GM19467 (cell line): ENCODE results near the gene CNNM4.

Source experiments
- ATAC-seq: cut with Tn5 transposase; IDR thresholded peaks from one replicate; pipeline ENCODE4 v1.9.1; 2021; ENCODE audit warnings: mild to moderate bottlenecking, moderate library complexity; ENCODE audit not compliant: unreplicated experiment

Gene CNNM4

DNA sequence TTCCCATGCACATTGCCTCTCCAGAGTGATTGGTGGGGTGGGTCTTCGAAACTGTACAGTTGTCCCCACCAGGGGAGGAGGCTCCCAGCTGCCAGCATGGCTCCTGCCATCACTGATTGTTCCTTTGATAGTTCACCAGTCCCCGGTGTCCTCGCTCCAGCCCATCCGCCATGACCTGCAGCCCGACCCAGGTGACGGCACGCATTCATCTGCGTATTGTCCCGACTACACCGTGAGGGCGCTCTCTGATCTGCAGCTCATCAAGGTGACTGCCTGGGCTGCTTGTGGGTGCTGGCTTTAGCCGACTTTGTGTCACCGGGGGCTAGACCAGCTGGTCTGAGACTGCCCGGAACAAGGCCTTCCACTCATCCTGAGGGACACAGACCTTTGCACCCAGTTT is 67.7 kb downstream of the CNNM4 start:
- no peak for ATAC-seq

DNA sequence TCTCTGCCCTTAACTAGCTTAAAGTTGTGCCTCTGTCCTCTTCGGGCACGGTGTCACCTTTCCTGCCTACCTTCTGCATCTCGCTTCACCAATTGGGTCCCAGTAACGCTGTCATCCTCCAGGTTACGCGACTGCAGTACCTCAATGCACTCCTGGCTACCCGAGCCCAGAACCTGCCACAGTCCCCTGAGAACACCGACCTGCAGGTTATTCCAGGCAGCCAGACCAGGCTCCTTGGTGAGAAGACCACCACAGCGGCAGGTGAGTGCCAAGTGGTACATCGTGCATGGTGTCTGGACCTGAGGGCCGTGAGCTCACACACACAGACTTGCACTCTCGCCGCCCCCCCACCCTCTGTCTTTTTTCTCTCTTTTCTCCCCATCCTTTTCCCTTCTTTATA is 68.2 kb downstream of the CNNM4 start:
- ATAC-seq, result no peak

DNA sequence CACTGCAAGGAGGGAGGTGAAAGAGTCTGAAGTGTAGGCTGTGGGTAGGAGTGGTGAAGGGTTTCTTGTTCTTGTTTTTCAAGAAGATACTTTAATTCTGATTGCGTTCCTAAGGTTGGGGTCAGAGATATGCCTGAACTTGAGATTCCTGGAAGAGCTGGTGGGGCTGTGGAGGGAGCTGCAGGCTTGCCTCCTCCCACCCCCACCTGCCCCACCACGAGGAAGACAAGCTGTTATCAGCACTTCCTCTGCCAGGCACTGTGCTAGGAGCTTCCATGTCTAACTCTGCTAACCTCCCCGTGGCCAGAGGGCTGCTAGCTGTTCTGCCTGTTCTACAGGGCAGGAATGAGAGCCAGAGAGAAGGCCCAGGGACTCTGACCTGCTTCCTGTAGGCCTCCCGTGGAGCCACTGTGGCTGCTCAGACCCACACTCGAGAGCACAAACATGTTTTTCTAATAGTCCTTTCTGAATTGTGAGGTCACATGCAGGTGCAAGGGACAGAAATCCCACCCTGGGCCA is 69.4 kb downstream of the CNNM4 start:
- ATAC-seq, result no peak

DNA sequence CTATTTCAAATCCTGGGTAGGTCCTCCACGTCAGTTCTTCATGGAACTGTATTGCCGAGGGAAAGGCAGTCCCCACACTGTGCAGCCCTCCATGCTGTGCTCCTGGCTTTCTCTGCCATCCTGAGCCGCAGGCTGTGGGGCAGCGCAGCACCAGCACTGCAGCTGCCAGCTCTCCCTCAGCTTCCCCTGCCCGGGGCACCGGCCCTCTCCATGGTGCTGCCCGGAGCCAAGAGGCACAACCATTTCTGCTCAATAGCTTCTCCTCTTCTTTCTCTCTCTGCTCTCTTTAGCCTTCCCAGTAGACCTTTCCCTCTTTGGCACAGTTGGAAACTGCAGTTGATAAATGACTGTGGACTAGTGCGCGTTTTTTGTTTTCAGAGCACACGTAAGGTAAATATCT is 71.0 kb downstream of the CNNM4 start:
- ATAC-seq, result no peak

DNA sequence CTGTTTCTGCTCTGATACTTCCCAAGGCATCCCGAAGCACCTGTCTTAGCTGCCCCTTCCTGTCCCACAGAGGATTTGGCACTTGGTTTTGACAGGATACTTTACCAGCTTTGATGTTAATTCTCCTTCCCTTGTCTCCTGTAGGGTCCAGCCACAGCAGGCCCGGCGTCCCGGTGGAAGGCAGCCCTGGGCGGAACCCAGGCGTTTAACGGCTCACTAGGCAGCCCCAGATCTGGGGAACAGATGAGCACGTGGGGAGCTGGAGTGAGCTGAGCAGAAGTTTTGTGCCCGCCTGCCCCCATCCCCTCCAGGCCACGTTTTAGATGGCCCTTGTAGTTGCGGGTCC is 71.7 kb downstream of the CNNM4 start:
- ATAC-seq, result no peak

DNA sequence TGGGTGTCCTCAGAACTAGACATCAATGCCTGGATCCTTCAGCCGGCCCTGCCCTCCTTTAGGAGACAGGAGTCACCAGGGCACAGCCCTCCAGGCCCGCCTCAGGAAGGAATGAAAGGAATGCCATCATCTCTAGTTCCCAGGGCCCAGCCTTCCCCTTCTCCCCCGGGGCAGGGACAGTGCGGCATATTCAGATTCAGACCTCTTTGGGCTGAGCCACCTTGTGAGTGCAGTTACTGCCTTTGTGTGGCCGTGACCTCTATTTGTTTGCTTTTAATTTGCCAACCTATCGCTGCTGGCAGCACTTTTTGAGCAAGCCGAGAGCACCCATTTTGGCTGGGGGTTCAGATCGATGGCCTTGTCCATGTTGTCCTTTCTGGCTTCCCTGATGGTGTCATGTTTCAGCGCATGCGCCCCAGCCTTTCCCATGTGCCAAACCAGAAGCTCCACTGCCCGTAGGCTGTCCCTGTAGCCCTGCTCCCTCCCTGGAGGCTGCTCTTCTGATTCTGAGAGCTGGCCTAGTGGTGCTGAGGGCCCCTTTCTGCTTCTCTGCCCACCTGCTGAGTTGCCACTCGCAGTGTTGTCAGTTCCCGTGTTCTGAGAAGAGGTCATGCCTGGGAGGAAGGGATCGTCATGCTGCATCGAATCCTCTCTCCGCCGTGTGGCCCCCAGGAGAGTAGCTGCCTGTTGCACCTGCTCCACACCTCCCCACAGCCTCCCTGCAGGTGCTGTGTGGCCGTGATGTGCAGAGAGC is 72.2 kb downstream of the CNNM4 start:
- ATAC-seq, result no peak

DNA sequence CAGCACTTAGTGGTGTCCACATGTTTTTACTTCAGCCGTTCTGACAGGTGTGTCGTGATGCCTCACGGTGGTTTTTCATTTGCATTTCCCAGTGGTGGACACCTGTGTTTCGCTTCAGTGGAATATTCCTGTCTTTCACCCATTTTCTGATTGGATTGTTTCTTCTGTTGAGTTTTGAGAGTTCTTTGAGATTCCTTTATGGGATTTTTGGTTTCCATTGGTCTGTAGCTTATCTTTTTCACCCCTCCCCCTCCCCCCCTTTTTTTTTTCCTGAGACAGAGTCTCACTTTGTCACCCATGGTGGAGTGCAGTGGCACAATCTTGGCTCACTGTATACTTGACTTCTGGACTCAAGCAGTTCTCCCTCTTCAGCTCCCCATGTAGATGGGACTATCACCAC is 75.1 kb downstream of the CNNM4 start:
- no peak for ATAC-seq

DNA sequence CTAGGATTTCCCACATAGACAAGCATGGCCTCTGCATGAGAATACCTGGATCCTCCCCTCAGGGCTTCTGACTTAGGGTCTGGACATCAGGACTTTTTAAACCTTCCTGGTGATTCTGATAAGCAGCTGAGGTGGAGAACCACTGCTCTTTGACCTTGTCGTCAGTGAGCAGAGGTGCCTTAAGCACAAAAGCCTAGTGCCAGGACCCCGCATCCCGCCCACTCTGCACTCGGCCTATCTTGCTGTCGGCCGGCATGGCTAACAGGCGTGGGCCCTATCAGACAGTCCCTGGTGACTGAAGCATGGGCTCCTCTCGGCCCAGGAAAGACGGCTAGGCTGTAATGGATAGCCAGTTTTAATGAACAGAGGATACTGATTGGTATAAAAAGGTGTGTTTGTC is 76.9 kb downstream of the CNNM4 start:
- ATAC-seq, result no peak

DNA sequence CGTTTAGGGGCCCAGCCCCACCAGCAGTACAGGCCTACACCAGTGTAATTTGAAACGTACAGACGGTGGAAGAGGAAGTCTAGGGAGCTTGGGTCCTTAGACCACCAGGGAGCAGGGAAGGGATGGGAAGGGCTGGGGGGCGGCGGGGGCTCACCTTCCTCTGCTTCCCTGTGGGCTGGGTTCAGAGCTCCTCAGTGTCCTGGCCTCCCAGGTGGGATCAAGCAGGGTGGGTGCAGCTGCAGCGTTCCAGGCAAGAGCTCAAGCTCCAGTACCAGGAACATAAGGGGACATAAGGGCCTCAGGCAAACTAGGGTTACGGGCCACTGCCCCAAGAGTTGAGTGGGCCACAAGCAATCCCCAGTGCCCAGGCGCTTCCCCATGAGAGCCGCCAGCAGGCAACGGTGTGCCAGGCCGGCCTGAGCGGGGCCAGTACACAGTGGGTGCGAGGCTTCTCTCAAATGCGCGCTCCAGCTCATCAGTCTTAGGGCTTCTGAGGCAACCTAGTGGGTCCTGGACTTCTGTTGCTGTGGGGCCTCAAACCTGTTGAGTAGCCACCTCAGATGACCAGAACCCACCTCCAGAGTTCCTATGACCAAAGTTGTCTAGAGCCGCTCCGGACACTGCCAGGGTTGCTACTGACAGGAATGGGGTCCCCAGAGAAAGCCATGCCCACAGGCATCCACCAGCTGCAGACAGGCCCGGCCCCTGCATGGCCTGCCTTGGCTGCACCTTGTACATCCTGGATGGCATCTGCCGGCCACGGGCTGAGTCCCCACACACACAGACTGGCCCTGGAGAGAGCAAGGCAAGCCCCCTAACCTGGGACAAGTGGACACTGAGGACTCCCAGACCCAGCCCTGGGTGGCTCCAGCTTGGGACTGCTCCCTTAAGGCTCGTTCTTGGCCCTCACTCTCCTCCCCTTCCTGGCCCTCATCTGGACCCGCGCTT is 77.9 kb downstream of the CNNM4 start:
- no peak for ATAC-seq

DNA sequence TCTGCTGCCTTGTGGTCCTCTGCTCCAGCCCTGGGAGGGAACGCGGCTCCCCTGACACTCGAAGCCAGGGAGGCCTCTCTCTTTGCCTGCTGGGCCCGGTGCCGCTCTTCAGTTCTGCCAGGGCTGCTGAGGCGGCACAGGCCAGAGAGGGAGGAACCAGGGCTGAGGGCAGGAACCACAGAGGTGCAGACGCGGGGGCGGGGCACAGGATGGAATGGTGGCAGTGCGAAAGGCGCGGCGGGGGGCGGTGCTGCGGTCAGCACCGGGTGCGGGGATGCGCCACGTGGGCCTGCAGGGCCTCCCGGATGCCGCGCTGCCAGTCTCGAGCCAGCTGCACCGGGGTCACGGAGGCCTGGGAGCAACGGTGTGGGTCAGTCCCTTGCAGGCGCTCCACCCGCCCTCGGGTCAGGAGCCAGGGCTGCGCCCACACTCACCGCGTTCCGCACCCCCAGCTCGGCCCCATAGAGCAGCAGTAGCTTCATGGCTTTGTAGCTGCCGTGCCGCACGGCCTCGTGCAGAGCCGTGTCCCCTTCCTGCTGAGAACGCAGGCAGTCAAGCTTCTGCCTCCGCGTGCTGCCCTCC is 78.7 kb downstream of the CNNM4 start:
- peak; percentile 76 for ATAC-seq

DNA sequence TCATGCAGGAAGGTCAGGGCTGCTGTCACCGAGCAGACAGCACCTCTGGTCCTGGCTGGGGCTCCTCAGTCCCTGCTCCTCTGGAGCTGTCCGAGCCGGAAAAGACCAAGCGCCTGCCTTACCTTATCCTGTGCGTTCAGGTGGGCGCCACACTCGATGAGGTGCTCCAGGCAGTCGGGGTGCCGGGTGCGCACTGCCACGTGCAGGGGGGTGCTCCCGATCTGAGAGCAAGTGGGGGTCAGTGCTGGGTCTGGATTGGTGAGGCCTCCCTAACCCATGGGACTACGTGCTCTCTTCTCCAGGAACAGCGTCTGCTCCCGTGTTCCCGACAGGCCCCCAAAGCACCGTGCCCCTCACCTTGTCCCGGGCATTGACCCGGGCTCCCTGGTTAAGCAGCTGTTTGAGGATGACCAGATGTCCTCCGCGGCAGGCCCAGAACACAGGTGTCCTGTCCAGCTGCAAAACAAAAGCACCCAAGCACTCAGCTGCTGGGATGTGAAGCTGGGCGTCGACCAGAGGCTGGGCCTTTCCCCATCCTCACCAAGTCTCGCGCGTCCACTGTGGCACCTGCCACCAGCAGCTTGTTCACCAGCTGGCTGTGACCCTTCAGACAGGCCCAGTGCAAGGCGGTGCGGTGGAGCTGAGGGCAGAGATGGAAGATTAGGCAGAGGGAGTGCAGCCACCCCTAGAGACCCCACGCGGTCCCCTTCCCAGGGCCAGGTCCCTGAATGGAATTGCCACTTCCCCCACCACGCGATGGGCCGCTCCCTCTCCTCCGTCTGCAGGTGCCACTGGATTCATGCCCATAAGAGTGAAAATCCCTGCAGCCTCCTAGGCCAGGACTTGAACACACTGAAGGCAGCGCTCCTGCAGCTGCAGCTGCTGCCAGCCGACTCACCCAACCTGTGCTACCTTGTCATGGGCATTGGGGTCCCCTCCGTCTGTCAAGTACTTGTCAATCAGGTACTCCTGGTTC is 79.5 kb downstream of the CNNM4 start:
- ATAC-seq, result no peak

DNA sequence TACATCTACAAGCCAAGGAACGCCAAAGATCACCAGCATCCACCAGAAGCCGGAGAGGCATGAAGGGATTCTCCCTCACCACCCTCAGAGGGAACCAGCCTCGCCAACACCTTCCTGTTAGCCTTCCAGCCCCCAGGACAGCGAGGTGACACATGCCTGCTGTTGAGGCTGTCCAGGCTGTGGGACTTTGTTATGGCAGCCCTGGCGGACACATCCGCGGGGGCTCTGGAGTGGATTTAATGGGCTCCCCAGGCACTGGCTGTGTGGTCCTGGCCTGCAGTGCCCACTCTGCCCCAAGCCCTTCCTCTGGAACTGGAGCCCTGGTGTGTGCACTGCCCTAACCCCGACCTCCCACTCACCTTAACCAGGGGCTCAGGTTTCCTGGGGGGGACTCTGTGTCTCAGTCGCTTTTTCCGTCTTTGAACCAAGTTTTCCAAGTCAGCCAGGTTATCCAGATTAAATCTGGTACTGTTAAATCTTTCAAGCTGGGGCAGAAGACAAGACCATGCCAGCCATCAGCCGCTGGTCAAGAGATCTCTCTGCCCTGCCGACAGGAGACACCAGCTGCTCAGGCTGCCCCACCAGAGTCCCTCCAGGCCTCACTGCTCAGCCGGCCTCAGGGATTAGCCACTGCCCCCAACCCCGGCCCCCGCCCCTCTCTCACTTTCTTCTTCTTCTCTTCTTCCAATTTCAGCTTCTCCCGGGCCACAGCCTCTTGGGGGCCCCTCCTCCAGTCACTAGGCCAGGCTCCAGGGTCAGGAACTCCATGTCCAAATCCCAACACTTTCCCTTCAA is 81.2 kb downstream of the CNNM4 start:
- ATAC-seq, result no peak

DNA sequence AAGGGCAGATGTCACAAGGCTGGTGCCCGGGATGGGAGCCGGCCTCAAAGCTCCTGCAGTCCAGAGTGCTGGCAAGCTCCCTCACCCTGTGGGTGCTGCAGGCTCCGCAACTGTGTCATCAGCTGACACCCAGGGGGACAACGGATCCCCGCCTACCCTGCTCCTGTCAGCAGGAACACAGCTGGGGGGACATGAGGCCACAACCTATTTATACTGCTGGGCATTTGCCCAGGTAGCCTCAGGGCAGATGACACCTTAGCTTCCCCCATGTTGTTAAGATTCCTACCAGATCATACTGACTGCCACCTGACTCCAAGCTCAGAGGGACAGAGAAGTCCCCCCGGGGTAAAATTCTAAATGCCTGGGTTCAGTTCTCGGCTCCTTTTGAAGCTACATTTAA is 81.9 kb downstream of the CNNM4 start:
- no peak for ATAC-seq

DNA sequence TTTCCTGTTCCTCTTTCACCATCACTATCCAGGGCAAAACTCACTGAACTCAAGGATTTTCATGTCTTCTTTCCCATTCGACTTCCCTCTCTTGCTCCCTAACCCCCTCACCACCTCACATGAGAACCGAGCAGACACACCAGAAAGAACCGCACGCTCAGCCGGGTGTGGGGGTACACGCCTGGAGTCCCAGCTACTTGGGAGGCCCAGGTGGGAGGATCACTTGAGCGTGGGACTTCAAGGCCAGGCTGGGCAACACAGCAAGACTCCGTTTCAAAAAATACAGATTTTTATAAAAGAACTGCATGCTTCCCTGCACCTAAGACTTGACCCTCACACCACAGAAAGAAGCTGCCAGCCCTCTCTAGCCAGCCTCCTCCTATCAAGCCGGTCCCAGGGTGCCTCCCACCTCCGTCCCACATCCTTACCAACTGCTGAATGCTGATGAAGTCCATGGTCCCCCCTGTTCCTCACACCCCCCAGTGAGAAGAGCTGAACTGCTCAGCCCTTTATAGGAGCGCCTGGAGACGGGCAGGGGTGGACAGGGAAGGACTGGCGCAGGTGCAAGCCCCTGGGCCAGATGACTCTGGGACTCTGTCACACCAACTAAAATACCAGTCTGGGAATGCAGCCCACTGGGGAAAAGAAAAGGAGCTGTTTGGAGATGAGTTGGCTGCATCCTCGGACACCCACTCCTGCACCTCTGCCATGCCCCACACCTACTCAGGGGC is 83.0 kb downstream of the CNNM4 start, which contains the start of gene ANKRD23:
Gene ANKRD23 (minus strand): TSS at position 484 of the 731 bp plus-strand sequence. CDS start 29 bp downstream, at position 455.
- ATAC-seq, result no peak

DNA sequence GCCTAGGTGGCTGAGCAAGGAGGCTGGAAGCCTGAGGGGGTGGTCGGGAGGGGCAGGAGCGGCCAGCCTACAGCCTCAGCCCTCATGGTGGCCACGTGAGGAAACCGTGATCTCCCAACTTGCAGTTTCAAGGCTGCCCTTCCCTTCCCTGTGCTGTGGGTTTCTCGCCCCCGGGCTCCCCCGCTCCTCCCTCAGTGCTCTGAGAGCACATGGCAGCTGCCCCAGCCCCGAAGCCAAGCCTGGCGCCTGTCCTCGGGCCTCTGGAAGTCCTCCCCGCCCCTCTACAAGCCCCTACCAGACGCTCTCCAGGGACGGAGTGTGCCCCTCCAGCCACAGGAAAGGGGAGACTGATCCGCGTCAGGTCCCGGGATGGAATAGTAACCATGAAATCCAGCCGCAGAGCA is 83.7 kb downstream of the CNNM4 start:
- ATAC-seq, result no peak

DNA sequence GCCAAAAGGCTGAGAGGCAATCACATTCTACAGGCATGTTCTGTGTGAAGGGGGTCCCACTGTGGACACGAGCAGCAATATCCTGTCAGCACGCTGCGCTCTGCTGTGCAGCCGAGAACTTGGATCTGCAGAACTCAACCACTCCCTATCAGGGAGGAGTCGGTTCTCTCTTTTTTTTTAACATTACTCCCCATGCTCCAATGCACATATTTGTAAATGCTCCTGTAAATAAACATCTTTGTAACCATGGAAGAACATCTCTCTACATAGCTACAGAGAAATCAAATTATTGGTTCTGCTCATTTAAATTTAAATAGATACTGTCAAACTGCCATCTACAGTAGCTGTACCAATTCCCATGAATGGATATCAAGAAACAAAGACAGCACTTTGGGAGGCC is 86.1 kb downstream of the CNNM4 start:
- ATAC-seq, result no peak

DNA sequence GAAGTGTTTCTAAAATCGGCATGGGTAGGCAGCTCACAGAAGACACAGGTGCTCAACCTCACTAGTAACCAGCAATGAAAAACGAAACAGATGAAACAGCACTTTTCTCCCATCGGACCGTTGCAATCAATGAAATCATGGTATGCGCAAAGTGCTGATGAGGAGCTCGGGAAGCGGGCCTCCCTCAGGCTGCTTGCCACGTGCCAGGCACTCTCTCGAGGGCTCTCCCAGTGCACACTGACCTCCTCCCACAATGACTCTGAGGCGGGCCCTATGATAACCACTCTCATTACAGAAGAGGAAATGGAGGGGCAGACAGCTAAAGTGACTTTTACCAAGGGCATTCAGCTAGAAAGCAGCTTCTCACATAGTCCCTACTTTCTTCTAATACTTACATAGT is 86.9 kb downstream of the CNNM4 start:
- no peak for ATAC-seq

DNA sequence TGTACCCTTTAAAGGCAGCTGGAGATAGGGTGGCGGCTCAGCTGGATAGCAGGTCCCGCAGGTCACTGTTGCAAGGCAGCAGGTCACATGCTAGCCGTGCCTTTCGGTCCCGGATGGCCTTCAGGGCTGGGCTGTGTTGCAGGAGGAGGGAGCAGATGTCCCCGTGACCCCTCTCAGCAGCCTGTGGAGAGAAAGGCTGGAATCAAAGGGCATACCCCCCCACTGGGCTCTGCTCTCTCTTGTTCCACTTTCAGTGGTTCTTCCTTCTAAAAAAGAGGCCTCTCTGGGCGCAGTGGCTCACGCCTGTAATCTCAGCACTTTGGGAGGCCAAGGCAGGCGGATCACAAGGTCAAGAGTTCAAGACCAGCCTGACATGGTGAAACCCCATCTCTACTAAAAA is 87.6 kb downstream of the CNNM4 start:
- no peak for ATAC-seq

DNA sequence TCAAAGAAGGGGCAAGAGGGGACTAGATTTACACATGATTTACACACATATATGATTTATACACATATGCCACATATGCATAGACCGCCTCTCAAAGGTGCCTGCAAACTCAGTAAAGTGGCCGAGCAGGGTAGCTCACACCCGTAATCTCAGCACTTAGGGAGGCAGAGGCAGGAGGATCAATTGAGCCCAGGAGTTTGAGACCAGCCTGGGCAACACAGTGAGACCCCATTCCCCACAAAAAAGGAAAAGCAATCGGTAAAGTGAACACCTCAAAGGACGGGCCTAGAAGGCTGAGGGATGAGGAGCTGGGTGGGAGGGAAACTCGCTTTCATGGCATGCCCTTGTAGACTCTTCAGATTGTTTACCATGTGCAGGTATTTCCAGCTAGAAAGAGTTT is 92.0 kb downstream of the CNNM4 start:
- ATAC-seq, result no peak
